CD4-positive, alpha-beta T cell treated with Interleukin-17A for 1 hour (primary cell): ENCODE results near the gene NEDD4L.
"Not testable (repeated sequence)": the region's sequence is repeated elsewhere in the genome, so short reads cannot be mapped to it uniquely, and the experiment has no call there.

ENCODE experiments used
- DNase-seq: peaks from one replicate; pipeline ENCODE4 v3.0.0-alpha.2; 2020

The NEDD4L gene

DNA sequence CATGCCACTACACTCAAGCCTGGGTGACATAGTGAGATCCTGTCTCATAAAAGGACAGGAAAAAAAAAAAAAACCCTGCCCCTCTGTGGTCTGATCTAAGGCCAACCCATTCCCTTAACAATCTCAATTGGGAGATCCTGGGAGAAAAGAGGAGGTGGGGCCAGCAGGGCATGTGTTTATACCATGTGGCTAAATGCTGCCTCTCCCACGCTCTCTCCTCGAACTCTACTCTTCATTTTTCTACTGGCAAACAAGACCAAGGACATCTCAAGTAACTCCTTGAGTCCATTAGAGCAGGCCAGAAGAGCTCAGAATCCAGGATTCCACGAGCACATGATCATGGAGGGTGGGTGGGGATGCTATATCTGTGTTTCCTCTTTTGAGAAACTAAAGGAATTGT lies 16.7 kb upstream of the NEDD4L start:
- DNase-seq, result no peak

DNA sequence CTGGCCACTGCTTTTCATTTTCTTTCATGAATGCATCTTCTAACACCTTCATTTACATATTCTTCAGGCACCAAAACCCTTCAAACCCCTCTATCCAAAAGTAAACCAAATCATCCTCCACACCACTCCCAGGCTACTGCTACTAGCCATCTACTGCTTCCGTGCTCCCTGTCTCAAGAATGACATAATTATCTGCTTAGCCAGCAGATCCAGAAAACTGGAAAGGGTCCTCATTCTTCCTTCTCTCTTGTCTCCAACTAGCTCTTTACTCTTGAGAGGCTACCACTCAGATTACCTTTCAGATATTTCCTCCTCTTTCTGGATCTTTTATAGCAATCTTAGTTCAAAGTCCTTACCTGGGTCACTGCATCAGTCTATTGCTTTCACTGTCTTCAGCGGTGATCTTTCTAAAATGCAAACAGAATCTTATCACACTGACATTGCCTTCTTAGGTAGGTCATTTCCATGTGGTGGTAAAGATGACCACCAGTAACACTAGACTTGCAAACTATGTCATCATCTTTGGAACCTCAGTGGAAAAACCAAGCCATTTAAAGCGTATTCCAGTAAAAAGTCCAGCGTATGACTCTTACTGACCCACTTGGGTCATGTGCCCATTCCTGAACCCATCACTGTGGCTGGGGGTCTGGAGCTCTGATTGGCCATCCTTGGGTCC lies 15.8 kb upstream of the NEDD4L start:
- DNase-seq, result no peak

DNA sequence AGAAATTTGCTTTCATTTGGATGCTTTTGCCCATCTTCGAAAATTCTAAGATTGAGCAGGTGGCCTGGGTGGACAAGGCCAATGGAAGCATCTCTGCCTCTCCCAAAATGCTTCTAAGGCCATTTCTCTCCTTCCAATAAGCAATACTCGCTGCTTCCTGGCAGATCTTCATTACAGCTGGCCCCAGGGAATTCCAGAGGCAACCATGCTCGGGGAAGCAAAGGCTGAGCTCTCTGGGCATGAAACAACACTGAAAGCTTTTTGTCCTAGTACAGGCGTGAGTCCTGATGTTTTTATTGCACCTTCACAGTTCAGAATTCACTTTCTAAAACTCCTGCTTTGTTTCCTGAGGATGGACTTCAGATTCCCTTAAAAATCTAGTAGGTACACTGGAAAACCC lies 11.8 kb upstream of the NEDD4L start:
- DNase-seq, result no peak

DNA sequence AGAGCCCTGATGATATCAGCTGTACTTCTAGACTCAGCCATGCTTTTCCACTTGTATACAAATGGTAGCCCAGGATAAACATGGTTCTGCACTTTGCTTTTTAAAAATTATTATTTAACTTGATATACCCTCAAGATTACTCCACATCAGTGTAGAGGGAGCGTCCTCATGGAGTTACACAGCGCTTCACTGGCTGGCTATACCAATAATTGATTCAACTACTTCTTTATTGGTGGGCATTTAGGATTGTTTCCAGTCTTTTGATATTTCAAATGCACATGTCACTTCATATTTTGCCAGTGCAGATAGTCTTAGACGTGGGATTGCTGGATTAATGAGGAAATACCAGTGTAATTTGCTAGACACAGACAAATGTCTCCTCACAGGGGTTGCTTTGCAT lies 10.8 kb upstream of the NEDD4L start:
- no peak for DNase-seq

DNA sequence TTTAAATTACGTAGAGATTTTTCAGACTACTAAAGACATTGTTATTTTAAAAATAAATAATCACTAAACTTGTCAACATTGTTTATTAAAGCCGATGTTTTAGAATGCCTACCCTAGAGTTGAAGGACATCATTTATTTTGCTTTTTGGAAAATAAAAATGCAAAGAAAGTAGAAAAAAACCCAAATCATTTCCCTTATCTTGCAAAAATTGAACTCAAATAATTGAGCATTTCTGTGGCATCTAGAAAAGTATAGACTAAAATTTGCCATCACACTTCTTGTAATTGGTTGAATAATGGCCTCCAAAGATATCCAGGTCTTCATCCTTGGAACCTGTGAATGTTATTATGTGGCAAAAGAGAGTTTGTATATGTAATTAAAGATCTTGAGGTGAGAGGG lies 9.7 kb upstream of the NEDD4L start:
- DNase-seq, result no peak

DNA sequence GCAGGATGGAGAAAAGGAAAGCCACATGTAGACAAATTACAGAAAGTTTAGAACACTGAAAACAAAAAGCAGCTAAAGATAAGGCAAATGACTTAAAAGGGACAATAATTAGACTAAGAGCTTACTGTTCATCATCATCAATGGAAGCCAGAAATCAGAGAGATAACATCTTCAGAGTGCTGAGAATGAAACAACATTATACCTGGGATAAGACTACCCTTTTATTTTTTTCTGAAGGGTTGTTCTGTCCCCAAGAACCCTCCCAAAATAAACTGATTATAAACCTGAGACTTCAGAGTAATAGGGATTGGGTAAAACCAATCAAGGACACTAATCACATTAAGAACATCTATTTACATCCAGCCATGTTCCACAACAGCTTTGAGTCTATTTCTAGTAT lies 6.9 kb upstream of the NEDD4L start:
- DNase-seq, result no peak

DNA sequence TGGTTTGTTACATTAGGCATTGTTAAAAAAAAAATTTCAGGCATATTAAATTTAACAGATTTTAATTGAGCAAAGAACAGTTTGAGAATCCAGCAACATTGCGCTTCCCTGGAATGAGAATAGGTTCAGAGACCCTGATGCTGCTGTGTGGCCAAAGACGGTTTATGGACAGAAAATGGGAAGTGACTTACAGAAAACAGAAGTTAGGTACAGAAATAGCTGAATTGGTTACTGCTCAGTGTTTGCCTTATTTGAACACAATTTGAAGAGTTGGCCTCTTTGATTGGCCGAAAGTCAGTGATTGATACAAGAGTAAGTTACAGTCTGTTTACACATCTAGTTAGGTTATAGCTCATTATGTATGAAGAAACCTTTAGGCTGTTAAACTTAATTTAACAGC lies 6.0 kb upstream of the NEDD4L start:
- no peak for DNase-seq

DNA sequence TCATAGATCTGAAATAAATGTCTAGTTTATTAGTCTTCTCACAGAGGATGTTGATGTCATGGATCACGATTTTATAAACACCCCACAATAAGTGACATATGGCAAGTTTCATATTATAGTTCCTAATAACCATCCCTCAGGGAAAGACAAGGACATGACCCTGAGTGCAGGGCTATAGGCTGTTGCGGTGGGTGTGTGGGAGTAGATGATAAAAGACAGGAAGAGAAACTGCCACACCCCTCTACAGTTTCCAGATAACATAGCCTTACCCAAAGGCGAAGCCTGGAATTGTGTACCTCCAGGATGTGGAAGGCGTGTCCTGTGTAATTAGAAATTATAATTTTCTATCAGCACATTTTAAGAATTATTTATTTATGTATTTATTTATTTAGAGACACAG lies 2.4 kb upstream of the NEDD4L start:
- no peak for DNase-seq

DNA sequence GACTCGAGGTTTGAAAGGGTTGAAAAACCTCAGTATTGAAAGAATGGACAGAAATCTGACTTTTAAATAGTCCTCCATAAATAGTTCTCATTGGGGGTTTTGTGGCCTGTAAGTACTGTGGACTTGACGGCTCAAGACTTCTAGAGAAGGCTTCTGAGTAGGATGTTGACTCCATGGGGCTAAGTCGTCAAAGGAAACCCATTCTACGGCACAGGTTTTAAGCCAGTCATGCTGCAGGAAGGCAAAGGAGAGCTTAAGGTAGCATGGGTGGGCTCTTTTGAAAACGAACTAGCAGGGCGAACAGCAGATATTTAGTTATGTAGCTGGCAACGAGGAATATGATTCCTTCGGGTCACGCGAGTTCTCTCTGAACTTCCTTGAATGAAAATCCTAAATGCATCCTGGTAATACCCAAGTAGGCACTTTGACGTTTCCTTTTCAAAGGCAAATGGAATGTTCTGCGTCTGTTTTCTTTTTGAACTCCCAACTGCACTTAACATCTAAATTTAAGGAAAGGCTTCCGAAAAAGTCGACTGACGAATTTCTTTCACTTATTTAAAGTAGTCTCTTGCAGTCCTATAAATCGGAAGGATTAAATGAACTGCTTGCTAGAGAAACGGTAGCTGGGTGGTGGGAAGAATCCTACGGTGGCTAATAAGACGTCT lies 1.1 kb upstream of the NEDD4L start:
- no peak for DNase-seq

DNA sequence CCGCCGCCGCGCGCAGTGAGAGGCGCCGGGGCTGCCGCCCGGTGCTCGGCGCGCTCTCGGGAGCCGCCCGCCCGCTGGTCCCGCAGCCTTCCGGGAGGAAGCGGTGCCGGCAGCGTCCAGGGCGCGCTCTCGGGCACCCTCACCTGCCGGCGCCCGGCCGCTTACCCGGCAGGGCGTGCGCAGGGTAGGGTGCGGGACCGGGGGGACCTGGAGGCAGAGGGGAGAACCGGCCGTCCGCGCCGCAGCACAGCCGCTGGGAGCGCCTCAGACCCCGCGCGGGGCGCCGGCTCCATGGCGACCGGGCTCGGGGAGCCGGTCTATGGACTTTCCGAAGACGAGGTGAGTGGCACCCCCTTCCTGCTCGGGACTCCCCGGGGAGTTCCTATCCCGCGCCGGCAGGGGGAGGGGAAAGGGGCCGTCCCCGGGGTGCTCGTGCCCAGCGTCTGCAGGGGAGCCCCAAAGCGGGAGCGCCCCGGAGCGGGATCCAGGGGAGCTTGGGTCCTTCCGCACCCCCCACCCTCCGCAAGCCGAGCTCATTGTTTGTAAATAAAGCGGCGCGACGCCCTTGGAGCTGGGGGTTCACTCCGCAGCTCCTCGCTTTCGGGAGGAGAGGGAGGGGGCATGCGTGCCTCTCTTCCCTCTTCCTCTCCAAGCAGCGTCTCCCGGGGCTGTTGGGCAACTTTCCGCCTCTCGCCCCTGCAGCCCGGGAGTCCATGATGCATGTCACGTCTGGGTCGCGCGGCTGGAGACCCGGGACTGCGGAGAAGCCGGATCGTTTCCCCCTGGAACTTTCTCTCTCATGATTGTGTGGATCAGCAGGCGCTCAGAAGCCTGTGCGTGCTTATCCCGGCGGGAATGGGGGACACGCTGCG lies 580 bp downstream of the NEDD4L start:
- DNase-seq, result peak; percentile 34

DNA sequence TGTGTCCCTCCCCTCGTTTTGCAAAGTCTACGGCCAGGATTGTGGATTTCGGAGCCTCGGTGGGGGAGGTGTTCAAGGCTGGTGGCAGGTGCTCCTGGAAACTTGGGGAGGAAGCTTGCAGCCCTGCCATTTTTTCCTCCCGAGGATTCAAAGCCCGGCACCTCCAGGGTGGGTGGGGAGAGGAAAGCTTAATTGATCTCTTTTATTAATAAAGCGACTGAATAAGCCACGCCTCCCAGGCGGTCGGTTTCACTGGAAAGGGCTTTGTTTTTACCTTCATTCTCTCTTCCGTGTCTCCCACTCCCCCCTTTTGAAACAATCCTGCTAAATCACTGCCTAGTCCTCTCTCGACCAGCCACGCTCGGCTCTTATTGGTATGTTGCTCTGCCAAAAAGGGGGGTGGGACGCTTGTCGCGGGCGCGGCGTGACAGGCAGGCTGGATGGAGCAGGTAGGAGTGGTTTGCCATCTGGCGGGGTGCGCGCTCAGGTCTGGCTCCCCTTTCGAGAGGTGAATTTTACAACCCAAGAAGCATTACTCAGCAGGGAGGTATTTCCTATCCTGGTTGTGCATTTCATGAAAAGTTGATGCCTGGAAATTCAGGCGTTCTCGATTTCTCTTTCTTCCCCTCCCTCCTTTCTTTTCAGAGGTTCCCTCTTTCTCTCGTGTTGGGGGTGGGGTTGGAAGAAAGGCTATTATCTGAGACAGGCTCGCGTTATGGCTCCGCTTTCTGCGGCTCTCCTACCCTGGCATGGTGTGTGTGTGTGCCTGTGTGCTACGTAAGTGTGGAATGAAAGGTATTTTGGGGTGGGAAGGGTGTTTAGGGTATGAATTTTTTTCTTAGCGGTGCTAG lies 1.4 kb downstream of the NEDD4L start:
- DNase-seq, result peak; percentile 27

DNA sequence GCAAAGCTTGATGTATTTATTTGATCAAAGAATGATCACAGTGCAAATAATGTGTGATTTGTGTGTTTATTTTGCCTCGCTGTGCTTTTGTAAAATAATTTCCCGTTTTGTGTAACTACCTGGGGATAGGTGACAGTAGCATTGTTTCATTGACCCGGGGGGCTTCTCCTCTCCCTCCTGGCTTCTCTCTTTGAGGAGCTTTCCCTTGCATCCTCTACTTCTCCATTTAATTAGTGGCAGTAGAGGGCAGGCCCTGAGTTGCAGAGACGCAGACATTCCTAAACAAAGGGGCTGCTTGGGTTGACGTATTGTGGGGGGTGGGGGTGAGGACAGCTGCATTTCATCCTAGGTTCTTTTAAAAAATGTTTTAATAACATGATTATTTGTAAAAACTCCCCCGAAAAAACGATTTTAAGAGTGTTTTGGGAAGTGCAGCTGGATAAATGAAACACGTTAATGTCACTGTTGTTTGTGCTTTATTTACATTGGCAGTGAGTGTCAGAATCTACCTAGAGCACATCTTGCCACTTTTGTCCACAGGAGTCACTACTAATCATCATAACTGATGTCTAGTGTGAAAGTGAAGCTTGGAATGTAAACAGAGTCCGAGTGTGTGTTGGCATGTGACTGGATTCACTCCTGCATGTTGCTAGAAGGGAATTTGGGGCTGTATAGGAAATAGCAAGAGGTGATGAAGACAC lies 2.2 kb downstream of the NEDD4L start:
- DNase-seq, result no peak

DNA sequence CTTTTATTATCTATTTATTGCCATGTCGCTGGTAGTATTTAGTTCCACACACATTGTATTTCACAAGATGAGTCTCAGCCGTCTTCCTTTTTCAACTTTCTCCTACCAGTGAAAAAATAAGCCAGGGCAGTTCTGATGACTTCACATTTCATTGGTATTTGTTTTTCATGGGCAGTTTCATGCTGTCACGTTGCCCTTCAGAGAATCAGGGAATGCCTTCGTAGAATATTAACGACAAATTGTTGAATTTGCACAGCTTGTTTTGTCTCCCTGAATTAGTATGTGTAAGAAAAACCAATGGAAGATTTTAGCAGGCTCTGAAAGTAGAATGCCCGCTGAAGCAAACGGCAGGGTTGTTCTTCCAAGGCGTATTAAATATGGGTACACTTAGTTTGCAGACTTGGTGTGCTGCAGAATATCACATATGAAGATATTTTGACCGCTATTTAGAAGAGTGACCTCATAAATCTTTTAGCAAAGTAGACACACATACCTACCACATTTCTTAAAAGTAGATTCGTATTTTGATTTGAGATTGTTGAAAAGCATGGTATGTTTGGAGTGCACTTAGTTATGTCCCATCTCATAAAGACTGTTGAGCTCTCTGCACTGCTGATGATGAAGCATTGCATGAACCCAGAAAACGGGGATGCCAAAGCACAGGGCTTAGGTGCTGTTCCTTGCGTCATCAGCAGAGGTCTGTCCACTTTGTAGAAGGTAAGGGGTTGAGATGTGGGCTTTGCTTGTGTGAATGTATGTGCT lies 2.9 kb downstream of the NEDD4L start:
- DNase-seq, result no peak

DNA sequence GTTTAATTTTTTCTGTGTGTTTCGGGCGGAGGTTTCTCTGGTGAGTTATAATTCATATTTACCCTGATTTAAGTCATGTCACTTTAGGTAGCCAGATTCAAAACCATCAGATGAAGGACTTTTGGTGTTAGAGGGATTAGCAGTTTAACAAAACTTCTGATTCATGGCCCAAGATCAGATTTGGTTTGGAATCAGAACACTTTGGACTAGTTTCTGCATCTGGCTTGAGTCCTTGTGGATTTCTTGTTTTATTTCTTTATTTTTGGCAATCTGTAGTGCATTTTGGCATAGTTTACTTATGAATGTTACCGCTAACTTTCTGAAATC lies 3.5 kb downstream of the NEDD4L start:
- no peak for DNase-seq

DNA sequence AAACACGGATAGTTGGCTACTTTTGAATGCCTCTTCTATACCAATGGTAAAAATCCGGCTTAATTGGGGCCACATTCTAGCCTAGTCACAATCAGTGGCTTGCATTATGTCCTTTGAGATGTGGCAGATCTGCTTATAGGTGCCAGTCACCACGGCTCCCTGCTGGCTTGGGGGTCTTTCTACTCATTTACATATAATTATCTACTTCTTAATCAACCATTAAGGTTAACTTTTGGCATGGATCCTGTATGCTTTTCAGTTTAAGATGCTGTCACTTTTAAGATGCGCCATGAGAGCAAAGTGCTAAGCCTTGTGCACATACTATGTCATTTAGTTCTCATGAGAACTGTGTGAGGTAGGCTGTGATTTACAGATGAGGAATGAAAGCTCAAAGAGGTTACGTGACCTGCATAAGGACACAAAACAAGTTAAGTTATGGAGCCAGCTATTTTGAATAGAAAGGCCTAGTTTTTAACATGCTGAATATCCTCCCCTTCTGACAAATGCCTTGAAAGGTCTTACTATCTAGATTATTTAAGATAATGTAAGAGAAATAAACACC lies 4.1 kb downstream of the NEDD4L start:
- DNase-seq, result no peak

DNA sequence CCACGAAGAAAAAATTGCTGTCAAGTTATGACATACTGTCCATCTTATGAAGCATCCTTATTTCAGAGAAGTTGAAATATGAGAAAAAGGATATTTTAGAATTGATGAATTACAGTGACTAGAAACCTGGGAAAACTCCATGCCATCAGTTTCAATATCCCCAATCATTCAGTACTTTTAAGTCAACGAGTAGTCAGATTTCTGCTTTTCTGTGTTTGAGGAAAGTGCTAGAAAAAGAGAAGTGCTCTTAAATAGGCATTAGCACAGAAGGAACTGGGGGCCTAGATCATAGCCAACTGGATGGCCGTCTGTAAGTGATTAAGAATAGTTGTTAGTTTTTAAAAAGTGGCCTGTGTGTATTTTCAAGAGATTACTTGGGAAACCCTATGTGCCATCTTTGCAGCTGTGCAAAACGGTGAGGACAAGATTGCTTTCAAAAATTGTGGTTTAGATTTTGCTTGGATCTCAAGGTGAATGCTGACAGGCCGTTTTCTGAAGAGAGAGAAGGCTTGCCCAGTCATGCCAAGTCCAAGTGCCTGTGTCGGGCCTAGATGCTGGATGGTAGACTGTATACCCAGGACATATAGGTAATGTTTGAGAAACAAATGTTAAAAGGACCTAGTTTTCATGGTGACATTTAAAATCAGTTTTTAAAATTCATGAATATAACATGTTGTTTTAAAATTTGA lies 5.1 kb downstream of the NEDD4L start:
- no peak for DNase-seq

DNA sequence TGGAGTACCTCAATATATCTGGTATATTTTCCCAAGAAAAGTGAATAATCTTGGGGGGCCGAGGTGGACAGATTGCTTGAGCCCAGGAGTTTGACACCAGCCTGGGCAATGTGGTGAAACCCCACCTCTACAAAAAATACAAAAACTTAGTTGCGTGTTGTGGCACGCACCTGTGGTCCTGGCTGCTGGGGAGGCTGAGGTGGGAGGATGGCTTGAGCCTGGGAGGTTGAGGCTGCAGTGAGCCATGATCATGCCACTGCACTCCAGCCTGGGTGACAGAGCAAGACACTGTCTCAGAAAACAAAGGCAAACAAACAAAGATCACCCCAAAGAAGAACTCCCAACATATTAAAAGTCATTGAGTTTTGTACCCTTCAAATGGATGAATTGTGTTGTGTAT lies 6.9 kb downstream of the NEDD4L start:
- DNase-seq, result not testable (repeated sequence)

DNA sequence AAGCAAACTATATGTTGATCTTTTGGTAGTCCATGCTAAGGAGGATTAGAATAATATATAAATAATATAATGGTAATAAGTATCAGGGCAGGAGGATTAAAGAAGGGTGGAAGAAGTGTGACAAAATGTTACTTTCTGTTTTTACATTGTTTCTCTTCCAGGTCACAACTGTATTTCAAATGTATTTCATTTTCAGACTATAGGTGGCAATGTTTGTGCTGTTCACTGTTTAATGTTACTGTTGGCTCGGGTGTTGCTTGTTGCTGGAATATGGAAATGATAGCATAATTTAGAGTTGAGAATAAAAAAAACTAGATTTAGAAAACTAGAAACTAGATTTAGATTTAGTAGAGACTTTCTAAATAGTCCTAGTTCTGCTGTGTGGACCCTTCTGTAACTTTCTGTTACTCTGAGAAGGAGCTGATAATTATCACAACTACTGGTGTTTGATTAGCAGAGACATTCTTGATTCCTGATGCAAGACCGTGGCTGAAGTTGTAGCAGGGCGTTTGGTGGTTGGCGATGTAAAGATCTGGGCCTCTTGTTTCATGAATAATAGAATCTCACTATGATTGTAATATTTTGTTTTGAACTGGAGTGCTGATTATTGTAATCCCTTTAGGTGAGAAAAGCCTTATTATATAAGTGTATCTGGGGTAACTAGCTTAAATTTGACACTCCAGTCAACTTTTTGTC lies 7.9 kb downstream of the NEDD4L start:
- no peak for DNase-seq

DNA sequence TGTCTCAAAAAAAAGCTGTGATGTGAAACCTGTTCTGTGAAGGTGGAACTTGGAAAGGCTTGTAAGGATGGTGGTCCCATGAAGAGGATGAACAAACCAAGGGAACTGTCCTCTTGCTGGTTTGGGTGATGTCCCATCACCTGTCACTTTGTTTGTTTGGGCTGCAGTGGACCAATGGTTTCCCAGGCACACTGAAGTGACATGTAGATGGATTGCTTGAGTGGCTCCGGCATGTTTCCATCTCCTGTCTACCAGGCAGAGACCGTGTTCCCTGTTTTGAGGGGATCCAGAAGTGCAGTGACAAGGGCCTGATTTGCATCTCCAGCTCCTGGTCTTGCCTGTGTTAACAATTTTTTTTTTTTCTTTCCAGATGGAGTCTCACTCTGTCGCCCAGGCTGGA lies 8.9 kb downstream of the NEDD4L start:
- DNase-seq, result no peak
